GM19397 (cell line): ENCODE measurements around the gene APOM.

Experiments used
- ATAC-seq: cut with Tn5 transposase; IDR thresholded peaks from one replicate; pipeline ENCODE4 v1.9.1; 2021; ENCODE audit warnings: mild to moderate bottlenecking, moderate library complexity; ENCODE audit not compliant: unreplicated experiment

Gene APOM

GRCh38 chr6:31655349-31656237, at the start of gene APOM:
Gene APOM, plus strand, starts transcription at chr6:31655894. Its CDS starts 73 bp downstream, at chr6:31655967.
- no peak for ATAC-seq

GRCh38 chr6:31607317-31607716, 48.4 kb upstream of the APOM start:
- no peak for ATAC-seq

DNA sequence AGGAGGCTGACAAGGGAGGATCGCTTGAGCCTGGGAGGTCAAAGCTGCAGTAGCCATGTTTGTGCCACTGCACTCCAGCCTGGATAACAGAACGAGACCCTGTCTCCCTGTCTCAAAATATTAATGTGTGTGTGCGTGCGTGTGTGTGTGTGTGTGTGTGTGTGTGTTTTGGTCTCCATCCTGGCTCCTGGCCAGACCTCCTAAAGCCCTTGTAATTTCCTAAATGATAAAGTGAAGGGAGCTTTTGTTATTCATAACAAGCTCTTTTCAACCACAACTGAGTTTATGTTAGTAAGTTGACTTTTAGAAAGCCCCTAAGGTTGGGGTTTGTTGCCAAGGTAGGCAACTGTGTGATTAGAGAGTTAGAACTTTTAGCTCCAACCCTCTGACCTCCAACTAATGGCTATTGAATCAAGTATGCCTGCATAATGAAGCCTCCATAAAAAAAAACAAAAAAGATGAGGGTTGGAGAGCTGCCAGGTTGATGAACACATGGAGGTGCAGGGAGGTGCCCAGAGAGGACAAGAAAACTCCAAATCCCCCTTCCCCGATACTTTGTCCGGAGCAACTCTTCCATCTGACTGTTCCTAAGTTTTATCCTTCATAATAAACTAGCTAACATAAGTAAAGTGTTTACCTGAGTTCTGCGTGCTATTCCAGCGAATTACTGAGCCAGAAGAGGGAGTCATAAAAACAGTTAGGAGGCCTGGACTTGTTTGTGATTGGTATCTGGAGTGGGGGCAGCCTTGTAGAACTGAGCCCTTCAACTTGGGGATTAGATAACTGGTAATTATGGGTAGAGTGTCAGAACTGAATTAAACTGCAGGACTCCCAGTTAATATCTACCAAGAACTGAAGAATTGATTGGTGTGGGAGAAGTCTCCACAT, 45.9 kb upstream of the APOM start:
- no peak for ATAC-seq

DNA sequence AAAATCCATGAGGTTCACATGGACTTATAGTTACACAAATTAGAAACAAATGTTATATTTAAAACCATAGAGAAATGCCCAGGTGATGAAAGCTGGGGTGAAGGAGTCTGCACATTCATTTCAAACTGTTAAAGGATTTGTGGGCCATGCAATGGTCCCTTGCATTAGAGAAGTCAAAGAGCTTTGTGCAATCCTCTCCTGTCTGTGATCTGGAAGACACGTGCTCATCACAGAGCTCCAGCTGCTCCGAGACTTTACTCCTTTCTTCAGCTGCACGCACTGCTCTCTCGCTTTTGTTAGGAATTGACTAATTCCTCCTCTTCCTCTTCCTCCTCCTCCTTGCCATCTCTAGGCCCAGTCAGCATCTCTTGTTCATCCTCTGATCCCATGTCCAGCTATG, 44.7 kb upstream of the APOM start:
- no peak for ATAC-seq

DNA sequence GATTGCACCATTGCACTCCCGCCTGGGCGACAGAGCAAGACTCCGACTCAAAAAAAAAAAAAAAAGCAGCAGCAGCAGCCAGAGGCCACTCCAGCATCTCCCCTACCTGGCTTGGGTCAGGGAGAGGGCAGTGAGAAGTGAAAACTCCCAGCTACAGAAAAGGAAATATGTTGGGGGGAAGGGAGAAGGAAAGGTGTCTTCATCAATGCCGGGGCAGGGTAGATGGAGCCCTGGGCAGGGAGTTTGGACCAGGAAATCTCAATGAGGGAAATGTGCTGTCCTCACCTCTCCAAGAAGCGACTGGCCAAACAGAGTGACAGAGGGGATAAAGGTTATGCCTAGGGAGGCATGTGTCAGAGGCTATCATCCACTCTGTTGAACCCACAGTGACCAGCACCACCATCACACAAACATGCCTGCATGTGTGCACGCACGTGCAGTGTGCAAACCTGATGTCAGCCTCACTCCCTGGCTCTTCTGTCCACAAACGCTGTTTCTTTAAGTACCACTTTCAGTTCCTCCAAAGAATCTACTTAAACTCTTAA, 41.5 kb upstream of the APOM start:
- ATAC-seq, result no peak

GRCh38 chr6:31614684-31615578, 40.8 kb upstream of the APOM start, which contains the start of gene AIF1:
Gene AIF1, plus strand, starts transcription at chr6:31615234. Its CDS starts 96 bp downstream, at chr6:31615330.
- no peak for ATAC-seq

DNA sequence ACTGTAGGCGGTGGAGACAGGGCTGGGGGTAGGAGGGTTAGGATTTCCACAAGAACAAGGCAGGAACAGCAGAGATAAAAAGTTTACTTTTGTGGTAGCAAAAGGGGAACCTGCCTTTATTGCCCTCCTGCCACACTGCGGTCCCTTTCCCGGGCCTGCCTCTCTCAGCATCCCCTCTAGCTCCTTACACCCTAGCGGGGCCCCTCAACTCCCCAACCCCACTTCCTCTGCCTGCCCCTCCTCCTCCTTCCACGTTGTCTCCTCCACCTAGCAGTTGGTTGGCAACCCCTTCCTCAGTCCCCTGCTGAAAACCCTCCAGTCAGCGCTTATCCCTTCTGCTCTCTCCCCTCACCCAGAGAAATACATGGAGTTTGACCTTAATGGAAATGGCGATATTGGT, 39.9 kb upstream of the APOM start:
- no peak for ATAC-seq

- ATAC-seq, result no peak
Measured at GRCh38 chr6:31617010-31617409, 38.7 kb upstream of the APOM start.

GRCh38 chr6:31619805-31620585, 35.7 kb upstream of the APOM start:
- ATAC-seq, result peak; percentile 81

GRCh38 chr6:31620586-31621319, 34.9 kb upstream of the APOM start, which contains the start of gene PRRC2A:
Gene PRRC2A, plus strand, starts transcription at chr6:31620715. Its CDS starts 2,075 bp downstream, at chr6:31622790.
- ATAC-seq, result peak; percentile 62

- no peak for ATAC-seq
Measured at GRCh38 chr6:31621320-31621939, 34.3 kb upstream of the APOM start.

DNA sequence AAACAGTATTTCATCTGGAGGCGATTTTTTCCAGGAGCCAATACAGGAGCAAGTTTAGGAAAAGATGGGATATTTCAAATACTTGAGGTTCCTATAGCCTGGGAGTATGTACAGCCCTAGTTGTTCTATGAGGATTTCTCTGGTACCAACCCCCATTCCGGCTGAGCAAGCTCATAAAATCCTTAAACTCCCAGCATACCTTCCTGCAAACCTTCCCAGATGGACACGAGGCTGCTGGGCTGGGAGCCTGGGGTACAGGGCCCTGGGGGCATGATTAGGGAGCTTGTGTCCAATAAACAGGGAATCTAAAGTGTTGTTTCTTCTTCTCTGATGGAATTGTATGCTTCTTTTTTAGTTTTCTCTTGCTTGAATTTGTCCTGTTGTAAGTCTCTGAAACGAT, 33.7 kb upstream of the APOM start:
- ATAC-seq, result no peak

DNA sequence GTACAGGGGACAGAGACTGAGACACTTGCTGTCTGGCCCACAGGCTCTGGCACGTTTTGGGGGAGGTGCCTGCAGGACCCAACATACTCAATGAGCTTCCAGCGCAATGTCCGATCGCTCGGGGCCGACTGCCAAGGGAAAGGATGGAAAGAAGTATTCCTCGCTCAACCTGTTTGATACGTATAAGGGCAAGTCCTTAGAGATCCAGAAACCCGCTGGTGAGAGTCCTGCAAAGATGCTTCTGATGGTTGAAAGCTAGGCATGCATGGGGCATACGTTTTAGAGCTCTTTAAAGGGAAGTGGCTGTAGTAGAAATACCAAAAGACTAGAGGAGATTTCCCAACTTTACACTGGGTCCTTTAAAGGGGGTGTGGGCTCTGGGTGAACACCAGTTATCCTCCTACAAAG, 33.0 kb upstream of the APOM start:
- no peak for ATAC-seq

DNA sequence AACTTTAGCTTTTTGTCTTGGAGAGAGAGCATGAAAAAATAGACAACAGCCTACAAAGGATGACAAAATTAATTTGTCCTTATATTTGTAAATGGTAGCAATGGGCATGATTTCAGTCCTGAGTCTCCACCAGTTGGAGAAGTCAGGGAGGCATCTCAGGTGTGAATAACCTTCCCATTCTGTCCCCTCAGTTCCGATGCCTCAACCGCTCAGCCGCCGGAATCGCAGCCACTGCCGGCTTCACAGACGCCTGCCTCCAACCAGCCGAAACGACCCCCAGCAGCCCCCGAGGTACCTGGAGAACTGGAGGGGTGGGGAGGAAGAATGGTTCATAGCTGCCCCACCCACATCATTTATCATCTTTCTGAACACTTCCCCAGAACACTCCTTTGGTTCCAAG, 31.6 kb upstream of the APOM start:
- no peak for ATAC-seq

- ATAC-seq, result no peak
Measured at GRCh38 chr6:31626952-31627351, 28.7 kb upstream of the APOM start.

- no peak for ATAC-seq
Measured at GRCh38 chr6:31627690-31628287, 27.9 kb upstream of the APOM start.

DNA sequence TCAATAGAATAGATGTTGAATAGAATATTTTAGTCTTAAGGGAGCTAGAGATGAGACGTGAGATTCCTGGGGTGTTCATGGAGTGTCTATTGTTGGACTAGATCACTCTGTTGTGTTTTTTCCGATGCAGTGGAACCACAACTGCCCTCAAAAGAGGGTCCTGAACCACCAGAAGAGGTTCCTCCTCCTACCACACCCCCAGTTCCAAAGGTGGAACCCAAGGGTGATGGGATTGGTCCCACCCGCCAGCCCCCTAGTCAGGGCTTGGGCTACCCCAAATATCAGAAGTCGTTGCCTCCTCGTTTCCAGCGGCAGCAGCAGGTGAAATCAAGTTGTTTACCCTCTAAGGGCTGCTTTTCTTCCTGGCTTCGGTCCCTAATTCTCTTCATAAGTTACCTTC, 26.7 kb upstream of the APOM start:
- ATAC-seq, result no peak
